Camera-type eye (tissue), 1 donor: ENCODE results near the gene UXT. TPM values are rescaled to one million over a fixed set of nuclear protein-coding genes. Genes with fewer than 3 reads are reported as not detected.

Source experiments
- total RNA-seq: library from RNA; depleted of rRNA; stranded (reverse); fragments of >200 nt; gene quantifications from one replicate; pipeline ENCODE4 v1.2.3, GENCODE V29; 2014

UXT gene, protein sequence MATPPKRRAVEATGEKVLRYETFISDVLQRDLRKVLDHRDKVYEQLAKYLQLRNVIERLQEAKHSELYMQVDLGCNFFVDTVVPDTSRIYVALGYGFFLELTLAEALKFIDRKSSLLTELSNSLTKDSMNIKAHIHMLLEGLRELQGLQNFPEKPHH
- total RNA-seq: 41.6 TPM

DNA sequence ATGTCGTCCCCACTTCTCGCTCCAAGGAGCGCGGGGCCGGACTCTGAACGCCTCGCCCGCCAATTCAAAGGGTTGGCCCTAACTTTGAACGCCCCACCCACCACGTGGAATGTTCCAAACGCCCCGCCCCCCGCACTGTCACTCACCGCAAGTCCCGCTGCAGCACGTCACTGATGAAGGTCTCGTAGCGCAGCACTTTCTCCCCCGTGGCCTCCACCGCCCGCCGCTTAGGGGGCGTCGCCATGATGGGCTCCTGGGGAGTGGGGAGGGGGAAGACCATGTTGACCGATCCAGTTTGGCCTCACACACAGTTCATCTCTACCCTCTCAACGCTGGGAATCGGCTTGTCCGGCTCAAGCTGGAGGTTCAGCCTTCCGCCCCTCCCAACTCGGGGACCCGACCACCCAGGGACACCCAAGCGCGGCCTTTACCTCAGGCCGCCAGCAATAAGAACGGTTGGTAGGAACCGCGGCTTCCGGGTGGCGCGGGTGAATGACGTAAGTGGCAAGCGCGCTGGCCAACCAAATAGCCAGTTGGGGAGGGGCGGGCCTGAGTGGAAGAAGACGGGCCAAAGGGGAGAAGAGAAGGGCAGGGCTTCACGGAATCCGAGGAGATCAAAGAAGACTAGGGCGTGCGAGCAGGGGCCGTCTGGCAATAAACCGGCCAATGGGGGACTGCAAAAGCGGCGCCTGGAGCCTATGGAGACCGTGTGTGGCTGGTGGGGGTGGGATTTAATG is at the start of gene UXT:
Gene UXT, minus strand, starts transcription at position 497 of the 737 bp plus-strand sequence. Its CDS starts 253 bp downstream, at position 244.

DNA sequence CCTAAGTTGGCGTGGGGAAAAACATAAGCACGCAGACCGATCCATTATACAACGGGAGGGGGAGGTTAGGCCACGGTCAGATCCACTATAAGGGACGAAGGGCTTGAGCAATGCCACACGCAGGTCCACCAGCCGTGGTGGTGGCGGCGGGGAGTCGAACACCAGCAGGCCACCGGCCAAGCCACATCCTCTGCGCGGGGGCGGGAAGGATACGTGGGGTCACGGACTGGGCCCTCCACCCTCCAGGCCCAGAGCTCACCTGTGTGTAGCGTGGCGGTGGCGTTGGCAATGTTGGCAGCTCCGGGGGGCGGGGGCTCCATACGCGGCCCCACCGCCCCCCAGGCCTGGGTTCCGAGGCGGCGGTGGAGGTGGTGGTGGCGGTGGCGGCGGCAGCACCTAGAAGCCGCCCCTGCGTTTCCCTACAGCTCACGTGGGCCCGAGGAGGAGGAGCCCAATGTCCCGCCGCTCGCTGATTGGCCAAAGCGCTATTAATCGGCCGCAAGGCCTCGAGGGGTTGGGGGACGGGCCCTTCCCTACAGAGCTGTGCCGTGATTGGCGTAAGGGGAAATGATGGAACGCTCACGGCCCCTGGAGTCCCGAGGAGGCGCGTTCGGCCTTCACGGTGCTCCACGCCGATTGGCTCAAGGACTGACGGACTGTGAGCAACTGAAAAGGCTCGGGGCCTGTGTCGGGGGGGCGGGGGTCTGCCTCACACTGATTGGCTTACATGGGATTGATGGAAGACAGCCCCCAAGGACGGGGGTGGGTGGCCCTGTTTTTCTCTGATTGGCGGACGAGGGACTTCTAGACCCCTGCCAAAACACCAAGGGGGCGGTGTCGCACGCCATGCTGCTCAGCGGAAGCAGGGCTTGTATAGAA is 8.6 kb downstream of the UXT start, which contains the start of gene ELK1:
Gene ELK1, minus strand, starts transcription at position 400 of the 879 bp plus-strand sequence. CDS start 9,122 bp downstream, outside the sequence.

DNA sequence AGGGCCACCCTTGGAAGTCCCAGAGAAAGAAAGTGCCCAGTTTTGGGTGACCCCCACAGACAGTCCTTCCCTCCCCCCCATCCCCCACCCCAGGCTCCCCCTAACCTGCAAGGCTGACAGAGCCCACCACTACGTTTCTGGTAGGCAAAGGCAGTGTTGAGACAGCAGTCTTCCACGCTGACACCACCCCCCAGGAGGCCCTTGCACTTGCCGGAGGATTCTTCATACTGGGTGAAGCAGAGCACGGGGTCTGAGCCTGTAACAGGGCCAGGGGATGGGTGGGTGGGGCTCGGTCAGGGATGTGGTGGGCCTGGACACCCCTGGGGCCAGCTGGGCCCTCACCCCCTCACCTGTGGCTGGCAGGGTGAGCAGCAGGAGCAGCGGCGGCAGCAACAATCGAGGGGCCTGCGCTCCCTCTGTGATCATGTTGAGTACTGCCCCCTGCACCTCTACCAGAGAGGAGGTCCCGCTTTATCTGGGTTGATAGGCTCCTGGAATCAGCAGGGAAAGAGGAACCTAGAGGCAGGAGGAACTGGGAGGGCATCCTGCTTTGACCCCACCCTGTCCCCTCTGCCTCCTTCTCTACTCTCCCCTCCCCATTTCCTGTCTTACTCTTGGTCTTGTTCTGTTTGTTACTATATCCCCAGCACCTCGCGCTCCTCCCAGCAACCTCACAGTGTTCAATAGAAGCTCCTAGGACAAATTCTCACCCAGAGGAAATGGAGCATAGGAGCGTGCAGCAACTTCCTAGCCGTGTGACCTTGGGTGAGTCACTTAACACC is 29.4 kb downstream of the UXT start, which contains the start of gene CFP:
Gene CFP, minus strand, starts transcription at position 512 of the 782 bp plus-strand sequence. Its CDS starts 86 bp downstream, at position 426.

DNA sequence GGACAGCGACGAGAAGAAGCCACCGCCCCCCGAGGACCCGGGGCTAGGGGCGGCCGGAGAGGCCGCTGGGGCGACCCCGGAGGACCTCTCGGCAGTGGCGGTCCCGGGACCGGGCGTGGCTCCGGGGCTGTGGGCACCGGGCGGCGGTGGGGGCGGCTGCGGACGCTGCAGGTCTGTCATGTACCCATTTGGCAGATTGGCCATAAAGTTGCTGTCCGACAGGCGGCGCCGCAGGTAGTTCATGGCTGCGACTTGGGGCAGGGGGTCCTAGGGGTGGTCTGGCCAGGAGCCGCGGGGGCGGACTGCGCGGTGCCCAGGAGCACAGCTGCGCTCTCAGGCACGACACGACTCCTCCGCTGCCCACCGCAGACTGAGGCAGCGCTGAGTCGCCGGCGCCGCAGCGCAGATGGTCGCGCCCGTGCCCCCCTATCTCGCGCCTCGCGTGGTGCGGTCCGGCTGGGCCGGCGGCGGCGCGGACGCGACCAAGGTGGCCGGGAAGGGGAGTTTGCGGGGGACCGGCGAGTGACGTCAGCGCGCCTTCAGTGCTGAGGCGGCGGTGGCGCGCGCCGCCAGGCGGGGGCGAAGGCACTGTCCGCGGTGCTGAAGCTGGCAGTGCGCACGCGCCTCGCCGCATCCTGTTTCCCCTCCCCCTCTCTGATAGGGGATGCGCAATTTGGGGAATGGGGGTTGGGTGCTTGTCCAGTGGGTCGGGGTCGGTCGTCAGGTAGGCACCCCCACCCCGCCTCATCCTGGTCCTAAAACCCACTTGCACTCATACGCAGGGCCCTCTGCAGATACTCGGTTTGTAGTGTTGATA is 39.3 kb downstream of the UXT start, which contains the start of gene SYN1:
Gene SYN1, minus strand, starts transcription at position 372 of the 817 bp plus-strand sequence. Its CDS starts 129 bp downstream, at position 243.

Other genes with a start within 250 kb of the UXT start
- gene ZNF41, start 176.0 kb downstream of the UXT start, total RNA-seq: 17.4 TPM
- 23.0 TPM for gene ARAF, start 98.0 kb downstream of the UXT start, total RNA-seq
- 60.9 TPM for gene TIMP1, start 76.7 kb downstream of the UXT start, total RNA-seq
- gene SYN1, start 39.3 kb downstream of the UXT start, total RNA-seq: 5.7 TPM
- 5.2 TPM for gene CFP, start 29.2 kb downstream of the UXT start, total RNA-seq
- gene ELK1, start 8.6 kb downstream of the UXT start, total RNA-seq: 16.4 TPM
- 15.6 TPM for gene ZNF81, start 177.7 kb upstream of the UXT start, total RNA-seq